Measurements from ENCODE around the gene PEAK1.

- TF ChIP-seq CTCF (IDR thresholded peaks at IDR 0.05) (no peak), POLR2A (IDR thresholded peaks at IDR 0.05) (no peak)
Measured at GRCh38 chr15:77219841-77220240, 200.1 kb downstream of the PEAK1 start.
